ENCODE data around the gene CADM2.

- no peak for TF ChIP-seq CTCF (IDR thresholded peaks at IDR 0.05)
- no peak for TF ChIP-seq POLR2A (IDR thresholded peaks at IDR 0.05)
These were observed 438.6 kb downstream of the CADM2 start for GRCh38 chr3:85397434-85397833.
